CD8-positive, alpha-beta memory T cell (primary cell): ENCODE measurements around the gene SCARF2. TPM values are rescaled to one million over a fixed set of nuclear protein-coding genes. Genes with fewer than 3 reads are reported as not detected.
A peak's percentile ranks its signal among the peaks of the same experiment; 100 is the strongest.
"Not testable (repeated sequence)": the region's sequence is repeated elsewhere in the genome, so short reads cannot be mapped to it uniquely, and the experiment has no call there.

ENCODE experiments used
- CTCF ChIA-PET: fragments of 350-600 bp; sonication (Branson Sonifier 250); formaldehyde crosslinking; loops from one replicate; lab custom pipeline; 2021; ENCODE audit warnings: antibody characterized with exemption; lab: Charles Lee
- POLR2A ChIA-PET: fragments of 350-600 bp; sonication (Branson Sonifier 250); formaldehyde crosslinking; loops from one replicate; lab custom pipeline; 2021; ENCODE audit warnings: antibody characterized with exemption; lab: Charles Lee
- DNase-seq, 5 donors: peaks; one replicate each; pipeline versions ENCODE4 v3.0.0 to v3.0.0-alpha.2; 2020 to 2022; ENCODE audit warnings: mixed read lengths in 1 of 5
- H3K27ac ChIP-seq: one replicate; pipeline ENCODE4 v1.7.0; 2013; ENCODE audit warnings: low read depth, mild to moderate bottlenecking, low read length, moderate library complexity
- H3K27me3 ChIP-seq: 2 replicates; pipeline ENCODE4 v1.7.0; 2013; ENCODE audit warnings: low read length, mild to moderate bottlenecking; ENCODE audit not compliant: insufficient read depth, poor library complexity, severe bottlenecking
- H3K36me3 ChIP-seq: 2 replicates; pipeline ENCODE4 v1.7.0; 2013; ENCODE audit warnings: mild to moderate bottlenecking, low read length, moderate library complexity; ENCODE audit not compliant: insufficient read depth
- H3K4me1 ChIP-seq: 2 replicates; pipeline ENCODE4 v1.7.0; 2013; ENCODE audit warnings: mild to moderate bottlenecking, low read length, moderate library complexity; ENCODE audit not compliant: insufficient read depth
- H3K4me3 ChIP-seq: 2 replicates; pipeline ENCODE4 v1.7.0; 2013; ENCODE audit warnings: mild to moderate bottlenecking, low read length
- H3K9me3 ChIP-seq: 2 replicates; pipeline ENCODE4 v1.7.0; 2013; ENCODE audit warnings: mild to moderate bottlenecking, low read length
- H3K27ac Mint-ChIP-seq, 8 donors: one replicate each; pipeline ENCODE4 v1.8.0; 2020 to 2021; ENCODE audit warnings: mixed read lengths in 8 of 8, mild to moderate bottlenecking in 6 of 8, inconsistent platforms in 3 of 8, moderate library complexity in 3 of 8
- H3K27me3 Mint-ChIP-seq, 2 donors: one replicate each; pipeline ENCODE4 v1.8.0; 2020 to 2021; ENCODE audit warnings: mixed read lengths in 2 of 2, mild to moderate bottlenecking in 1 of 2, moderate library complexity in 1 of 2
- H3K36me3 Mint-ChIP-seq, 3 donors: one replicate each; pipeline ENCODE4 v1.8.0; 2020 to 2021; ENCODE audit warnings: mixed read lengths in 3 of 3, inconsistent platforms in 1 of 3, mild to moderate bottlenecking in 1 of 3
- H3K4me1 Mint-ChIP-seq, 3 donors: one replicate each; pipeline ENCODE4 v1.8.0; 2020 to 2021; ENCODE audit warnings: mixed read lengths in 3 of 3, inconsistent platforms in 1 of 3, mild to moderate bottlenecking in 1 of 3
- H3K4me3 Mint-ChIP-seq, 7 donors: one replicate each; pipeline ENCODE4 v1.8.0; 2020 to 2021; ENCODE audit warnings: mixed read lengths in 7 of 7, mild to moderate bottlenecking in 6 of 7, moderate library complexity in 4 of 7, inconsistent platforms in 2 of 7
- H3K9me3 Mint-ChIP-seq, 5 donors: one replicate each; pipeline ENCODE4 v1.8.0; 2020 to 2022; ENCODE audit warnings: mixed read lengths in 5 of 5, mild to moderate bottlenecking in 3 of 5, moderate library complexity in 2 of 5, inconsistent platforms in 1 of 5
- polyA plus RNA-seq: library from polyadenylated mRNA; unstranded; fragments of 300-500 nt; fragmentation: Illumina TruSeq; gene quantifications from one replicate; pipeline ENCODE4 v1.2.3, GENCODE V29; 2021
- total RNA-seq, 2 experiments: library from RNA; stranded (reverse); gene quantifications; one replicate each; pipeline ENCODE4 v1.2.3, GENCODE V29; 2021

SCARF2 gene
- total and polyA plus RNA-seq, 3 experiments from 2014 or later: 0.31 to 1.5 (median 0.50) TPM

DNA sequence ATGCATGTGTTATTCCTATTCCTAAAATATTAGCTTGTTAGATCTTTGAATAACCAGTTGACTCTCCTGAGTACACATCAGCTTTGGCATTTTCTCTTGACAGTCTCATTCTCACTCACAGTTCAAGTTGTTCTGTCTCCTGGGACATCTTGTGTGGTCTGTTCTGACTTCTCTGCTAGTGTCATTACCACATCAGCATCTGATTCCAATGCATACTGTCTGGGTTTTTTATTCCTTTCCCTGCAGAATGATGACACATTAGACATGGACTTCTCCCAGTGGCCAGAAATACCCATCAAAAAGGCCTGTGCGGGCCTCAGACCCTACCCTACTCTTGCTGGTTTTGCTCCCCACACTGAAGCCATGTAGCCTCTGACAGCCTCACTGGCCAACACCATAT, 41.0 kb downstream of the SCARF2 start:
- Histone ChIP-seq H3K4me1 (peaks cover 30% of the 10 kb centered on the region), H3K4me3 (no peak overlapping the region), H3K27me3 (no peaks in the 10 kb centered on the region), H3K27ac (no peak overlapping the region), H3K9me3 (no peaks in the 10 kb centered on the region), H3K36me3 (peaks cover 8% of the 10 kb centered on the region)
- no peaks in the 10 kb centered on the region for H3K27me3 Mint-ChIP-seq
- H3K36me3 Mint-ChIP-seq: peaks cover 0 to 11% (median 8%) of the 10 kb centered on the region in 3 donors
- CTCF ChIA-PET: no interaction called here
- H3K9me3 Mint-ChIP-seq: no peaks in the 10 kb centered on the region
- POLR2A ChIA-PET: interaction anchor here (1.1 kb wide), 1 partner anchor 74 kb away, joined by 3 read pairs; no protein-coding TSS in a partner anchor
- H3K4me3 Mint-ChIP-seq: peak overlapping the region in 6 of 7 donors; percentile 14 to 92 (median 80)
- DNase-seq: no peak
- H3K27ac Mint-ChIP-seq: peak overlapping the region in 2 of 8 donors; percentile 7 to 32
- peaks cover 39 to 52% (median 48%) of the 10 kb centered on the region in 3 donors for H3K4me1 Mint-ChIP-seq

DNA sequence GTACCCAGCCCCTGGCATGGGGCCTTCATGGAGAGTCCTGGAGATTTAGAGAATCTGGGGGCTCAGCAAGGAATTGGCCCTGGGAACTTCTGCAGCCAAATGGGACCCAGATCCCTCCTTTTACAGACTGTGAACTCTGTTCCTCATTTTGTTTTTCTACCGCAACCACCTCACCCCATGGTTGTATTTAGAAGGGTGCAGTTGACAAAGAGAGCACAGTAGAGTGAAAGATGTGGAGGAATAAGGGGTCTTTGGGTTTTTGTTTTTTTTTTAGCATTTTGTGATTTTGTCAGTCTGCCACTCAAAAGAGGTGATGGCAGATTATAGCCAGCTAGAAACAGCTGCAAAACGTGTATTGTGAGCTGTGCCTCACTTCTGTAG, 41.7 kb downstream of the SCARF2 start:
- Mint-ChIP-seq H3K9me3 (no peaks in the 10 kb centered on the region), H3K4me3 (peak overlapping the region; percentile 77 to 92 (median 91)), H3K27ac (peak overlapping the region in 3 of 8 donors; percentile 13 to 70 (median 43)), H3K27me3 (no peaks in the 10 kb centered on the region), H3K4me1 (peaks cover 39 to 52% (median 48%) of the 10 kb centered on the region in 3 donors), H3K36me3 (peaks cover 0 to 10% (median 7%) of the 10 kb centered on the region in 3 donors)
- ChIA-PET POLR2A (interaction anchor here (1.1 kb wide), 1 partner anchor 73 kb away, joined by 3 read pairs; no protein-coding TSS in a partner anchor), CTCF (interaction anchor here (1.2 kb wide), 1 partner anchor 309 kb away, joined by 3 read pairs; no protein-coding TSS in a partner anchor)
- Histone ChIP-seq H3K9me3 (no peaks in the 10 kb centered on the region), H3K27me3 (no peaks in the 10 kb centered on the region), H3K27ac (no peak overlapping the region), H3K4me3 (no peak overlapping the region), H3K4me1 (peaks cover 30% of the 10 kb centered on the region), H3K36me3 (peaks cover 4% of the 10 kb centered on the region)
- no peak for DNase-seq

DNA sequence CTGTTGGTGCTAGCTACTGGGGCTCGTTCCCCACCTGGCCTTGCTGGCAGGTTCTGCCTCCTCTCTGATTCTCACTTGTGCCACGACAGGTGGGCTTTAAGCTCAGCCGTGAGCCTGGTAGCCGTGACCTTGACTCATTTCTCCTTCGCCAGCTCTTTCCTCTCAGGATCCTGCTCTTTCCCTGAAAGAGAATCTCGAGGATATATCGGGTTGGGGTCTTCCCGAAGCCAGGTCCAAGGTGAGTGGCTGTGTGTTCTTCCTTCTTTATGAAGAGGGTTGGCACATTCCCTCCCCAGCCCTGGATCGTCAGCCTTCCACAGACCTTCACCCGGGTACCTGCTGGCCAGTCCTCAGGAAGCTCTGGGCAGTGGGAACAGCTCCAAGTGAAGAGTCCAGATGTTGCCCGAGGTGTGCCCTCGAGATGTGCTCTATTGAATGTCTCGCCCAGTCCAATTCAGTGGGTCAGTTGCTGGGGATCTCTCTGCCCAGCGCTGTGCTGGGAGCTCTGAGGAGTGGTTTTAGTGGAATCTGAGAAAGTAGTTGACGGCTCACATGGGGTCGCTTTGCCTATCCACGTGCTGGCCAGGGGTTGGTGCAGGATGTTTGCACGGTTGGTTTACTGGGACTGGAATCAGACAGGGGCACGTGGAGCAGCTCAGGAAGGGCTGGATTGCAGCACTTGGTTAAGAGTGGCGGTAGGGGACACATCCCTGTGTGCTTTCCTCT, 42.3 kb downstream of the SCARF2 start:
- POLR2A ChIA-PET: interaction anchor here (0.6 to 1.1 kb wide), 2 partner anchors 73 to 95 kb away, joined by 3 read pairs; no protein-coding TSS in a partner anchor

DNA sequence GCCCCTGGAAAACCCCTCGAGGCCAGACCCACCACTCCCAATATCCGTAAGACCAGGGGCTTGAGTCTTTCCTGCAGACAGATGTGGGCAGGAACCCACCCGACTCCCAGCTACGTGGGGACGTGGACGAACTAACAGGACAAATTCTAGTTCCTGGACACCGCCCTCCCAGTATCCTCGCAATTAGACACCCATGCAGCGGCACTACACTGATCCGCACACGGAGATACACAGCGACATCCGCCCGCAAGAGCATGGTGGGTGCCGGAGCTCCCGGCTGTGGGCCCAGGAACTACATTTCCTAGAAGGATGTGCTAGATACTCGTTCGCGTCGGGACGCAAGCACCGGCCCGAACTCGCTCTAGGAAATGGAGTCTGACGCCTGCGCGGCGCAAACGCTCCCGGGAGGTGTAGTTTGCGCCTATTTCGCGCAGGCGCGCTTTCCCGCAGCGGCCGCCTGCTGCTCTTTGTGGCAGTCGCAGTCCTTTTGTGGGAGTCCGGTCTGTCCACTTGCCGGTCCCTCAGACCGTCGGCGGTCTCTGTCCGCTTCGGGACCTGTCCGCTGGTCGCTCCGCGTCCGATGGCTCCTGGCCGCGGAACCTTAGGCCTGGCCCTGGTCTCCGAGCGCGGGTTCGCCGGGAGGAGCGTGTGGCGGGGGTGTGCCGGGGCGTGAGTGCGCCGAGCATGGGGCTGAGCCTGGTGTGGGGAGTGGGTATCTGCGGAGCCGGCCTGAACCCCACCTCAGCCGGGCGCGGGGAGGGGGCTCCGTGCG, 43.7 kb downstream of the SCARF2 start, which contains the start of gene ZNF74:
TSS of gene ZNF74 (plus strand) at position 447 of the 772 bp plus-strand sequence. CDS start 478 bp downstream, outside the sequence.
- ChIA-PET CTCF (interaction anchor here (1.0 to 1.4 kb wide), 4 partner anchors 10 to 170 kb away, joined by 3 to 5 read pairs (median 4); no protein-coding TSS in a partner anchor), POLR2A (interaction anchor here (1.0 kb wide), 2 partner anchors 70 to 95 kb away, joined by 3 to 4 read pairs; no protein-coding TSS in a partner anchor)
- peaks cover 0 to 7% (median 6%) of the 10 kb centered on the region in 3 donors for H3K36me3 Mint-ChIP-seq
- H3K4me3 Mint-ChIP-seq: peak within 1 kb of the TSS; percentile 77 to 94 (median 91)
- H3K27ac ChIP-seq: peak within 1 kb of the TSS; percentile 84
- H3K4me3 ChIP-seq: peak within 1 kb of the TSS; percentile 71
- peak within 1 kb of the TSS; percentile 38 to 99 (median 94) for H3K27ac Mint-ChIP-seq
- H3K4me1 Mint-ChIP-seq: peaks cover 32 to 45% (median 39%) of the 10 kb centered on the region in 3 donors
- H3K27me3 Mint-ChIP-seq: no peaks in the 10 kb centered on the region
- H3K9me3 ChIP-seq: no peaks in the 10 kb centered on the region
- peaks cover 0 to 2% (median 0%) of the 10 kb centered on the region in 5 donors for H3K9me3 Mint-ChIP-seq
- DNase-seq: peak; percentile 74 to 87 (median 82)
- H3K4me1 ChIP-seq: peaks cover 30% of the 10 kb centered on the region
- H3K36me3 ChIP-seq: no peaks in the 10 kb centered on the region
- no peaks in the 10 kb centered on the region for H3K27me3 ChIP-seq

More for the DNA sequence above, 42.3 kb downstream of the SCARF2 start:
- Histone ChIP-seq H3K9me3 (no peaks in the 10 kb centered on the region), H3K27ac (no peak overlapping the region), H3K4me1 (peaks cover 30% of the 10 kb centered on the region), H3K36me3 (no peaks in the 10 kb centered on the region), H3K27me3 (no peaks in the 10 kb centered on the region), H3K4me3 (no peak overlapping the region)
- no peak for DNase-seq
- H3K9me3 Mint-ChIP-seq: no peaks in the 10 kb centered on the region
- CTCF ChIA-PET: interaction anchor here (1.2 to 1.4 kb wide), 3 partner anchors 9 to 309 kb away, joined by 3 to 5 read pairs (median 4); no protein-coding TSS in a partner anchor
- H3K27ac Mint-ChIP-seq: peak overlapping the region in 7 of 8 donors; percentile 15 to 95 (median 68)
- H3K4me1 Mint-ChIP-seq: peaks cover 39 to 52% (median 48%) of the 10 kb centered on the region in 3 donors
- no peaks in the 10 kb centered on the region for H3K27me3 Mint-ChIP-seq
- peaks cover 0 to 10% (median 7%) of the 10 kb centered on the region in 3 donors for H3K36me3 Mint-ChIP-seq
- H3K4me3 Mint-ChIP-seq: peak overlapping the region; percentile 77 to 94 (median 91)

DNA sequence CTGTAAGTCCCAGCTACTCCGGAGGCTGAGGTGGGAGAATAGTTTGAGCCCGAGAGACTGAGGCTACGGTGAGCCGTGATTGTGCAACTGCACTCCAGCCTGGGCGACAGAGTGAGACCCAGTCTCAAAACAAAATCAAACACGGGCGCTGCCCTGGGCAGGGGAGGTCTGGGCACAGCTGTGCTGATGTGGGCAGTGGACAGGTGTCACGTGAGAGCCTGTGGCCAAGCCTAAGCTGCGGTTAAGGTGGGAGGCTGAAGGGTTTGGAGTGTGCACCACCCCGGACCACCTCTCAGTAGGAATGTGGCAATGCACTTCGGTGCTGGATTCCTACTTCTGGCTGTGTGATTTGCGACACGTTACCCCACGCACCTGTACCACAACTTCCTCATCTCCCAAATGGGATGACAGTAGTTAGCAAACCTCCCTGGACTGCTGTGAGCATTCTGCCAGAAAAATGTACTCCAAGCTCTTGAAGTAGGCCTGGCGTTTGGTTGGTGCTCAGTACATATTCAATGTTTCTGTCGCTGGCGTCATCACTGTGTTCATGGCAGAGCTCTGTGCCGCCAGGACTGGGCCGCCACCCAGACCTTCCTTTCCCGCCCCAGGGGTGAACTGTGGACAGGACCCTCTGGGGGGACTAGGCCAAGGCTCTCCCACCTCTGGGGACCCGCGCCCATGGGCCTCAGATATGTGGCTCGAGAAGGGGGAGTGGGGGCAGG, 44.5 kb downstream of the SCARF2 start:
- peak overlapping the region in 7 of 8 donors; percentile 38 to 99 (median 94) for H3K27ac Mint-ChIP-seq
- POLR2A ChIA-PET: interaction anchor here (1.0 kb wide), 2 partner anchors 70 to 94 kb away, joined by 3 to 4 read pairs; no protein-coding TSS in a partner anchor
- CTCF ChIA-PET: interaction anchor here (1.0 to 1.1 kb wide), 2 partner anchors 12 to 171 kb away, joined by 3 read pairs; no protein-coding TSS in a partner anchor

DNA sequence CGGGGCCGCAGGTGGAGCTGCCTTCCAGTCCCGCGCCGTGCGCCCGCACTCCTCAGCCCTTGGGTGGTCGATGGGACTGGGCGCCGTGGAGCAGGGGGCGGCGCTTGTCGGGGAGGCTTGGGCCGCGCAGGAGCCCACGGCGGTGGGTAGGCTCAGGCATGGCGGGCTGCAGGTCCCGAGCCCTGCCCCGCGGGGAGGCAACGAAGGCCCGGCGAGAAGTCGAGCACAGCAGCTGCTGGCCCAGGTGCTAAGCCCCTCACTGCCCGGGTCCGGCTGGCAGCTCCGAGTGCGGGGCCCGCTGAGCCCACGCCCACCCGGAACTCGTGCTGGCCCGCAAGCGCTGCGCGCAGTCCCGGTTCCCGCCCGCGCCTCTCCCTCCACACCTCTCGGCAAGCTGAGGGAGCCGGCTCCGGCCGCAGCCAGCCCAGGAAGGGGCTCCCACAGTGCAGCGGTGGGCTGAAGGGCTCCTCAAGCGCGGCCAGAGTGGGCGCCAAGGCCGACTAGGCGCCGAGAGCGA, 45.2 kb downstream of the SCARF2 start:
- H3K36me3 ChIP-seq, H3K9me3 ChIP-seq, H3K36me3 Mint-ChIP-seq, H3K27me3 Mint-ChIP-seq, H3K9me3 Mint-ChIP-seq, POLR2A ChIA-PET, H3K27ac ChIP-seq, DNase-seq, H3K4me3 ChIP-seq, H3K27me3 ChIP-seq, H3K27ac Mint-ChIP-seq: not testable (repeated sequence)
- Mint-ChIP-seq H3K4me1 (peaks cover 27 to 37% (median 35%) of the 10 kb centered on the region in 3 donors), H3K4me3 (peak overlapping the region in 2 of 7 donors; percentile 60)
- H3K4me1 ChIP-seq: peaks cover 30% of the 10 kb centered on the region
- CTCF ChIA-PET: interaction anchor here (1.8 kb wide), 1 partner anchor 73 kb away, joined by 4 read pairs; the partner anchor contains the start of gene DGCR6L

More for the DNA sequence above, 44.5 kb downstream of the SCARF2 start:
- no peaks in the 10 kb centered on the region for H3K27me3 Mint-ChIP-seq
- H3K9me3 ChIP-seq: no peaks in the 10 kb centered on the region
- peak overlapping the region; percentile 84 for H3K27ac ChIP-seq
- no peak for DNase-seq
- peak overlapping the region; percentile 71 for H3K4me3 ChIP-seq
- no peaks in the 10 kb centered on the region for H3K27me3 ChIP-seq
- H3K36me3 ChIP-seq: no peaks in the 10 kb centered on the region
- H3K4me1 ChIP-seq: peaks cover 30% of the 10 kb centered on the region
- peaks cover 0 to 7% (median 6%) of the 10 kb centered on the region in 3 donors for H3K36me3 Mint-ChIP-seq
- peak overlapping the region; percentile 77 to 94 (median 91) for H3K4me3 Mint-ChIP-seq
- peaks cover 0 to 2% (median 0%) of the 10 kb centered on the region in 5 donors for H3K9me3 Mint-ChIP-seq
- H3K4me1 Mint-ChIP-seq: peaks cover 29 to 40% (median 38%) of the 10 kb centered on the region in 3 donors
